Endothelial cell of umbilical vein (primary cell): ENCODE data around the gene SUPT5H. TPM values are rescaled to one million over a fixed set of nuclear protein-coding genes. Genes with fewer than 3 reads are reported as not detected.

Experiments used
- BruUV-seq: library from RNA; stranded (reverse); fragments of 400-500 nt; replicated peaks from 2 replicates; lab custom pipeline; 2021; lab: Mats Ljungman, UMichigan
- CTCF ChIA-PET: fragments of 300-600, 350-600 bp; sonication (Branson Sonifier 250); formaldehyde crosslinking; loops from one replicate; lab custom pipeline; 2021; ENCODE audit warnings: antibody characterized with exemption, inconsistent platforms; lab: Charles Lee
- POLR2A ChIA-PET: fragments of 300-600, 350-600 bp; sonication (Branson Sonifier 250); formaldehyde crosslinking; loops from one replicate; lab custom pipeline; 2021; ENCODE audit warnings: antibody characterized with exemption, inconsistent platforms; lab: Charles Lee
- DNase-seq: peaks from one replicate; pipeline ENCODE4 v3.0.0-alpha.2; 2011; ENCODE audit warnings: low read depth, low spot score
- FAIRE-seq: peaks from 2 replicates; lab custom pipeline; 2011; peaks lifted over from hg19 to GRCh38; lab: Jason Lieb, UNC
- H2AFZ ChIP-seq: 2 replicates; pipeline ENCODE4 v1.6.0; 2012; ENCODE audit warnings: low read depth, low read length, control low read depth, inconsistent platforms
- H3K27ac ChIP-seq: 2 replicates; pipeline ENCODE4 v1.5.1; 2011; ENCODE audit warnings: low read depth, mild to moderate bottlenecking, control low read depth, low read length, moderate library complexity; ENCODE audit not compliant: insufficient read depth
- H3K27me3 ChIP-seq, 2 experiments: 2 replicates each; pipeline versions ENCODE4 v1.6.0 to v1.6.1; 2011; ENCODE audit warnings: low read length in 2 of 2, mixed read lengths in 1 of 2; ENCODE audit not compliant: control insufficient read depth in 2 of 2, insufficient read depth in 2 of 2
- H3K36me3 ChIP-seq, 2 experiments: 2 replicates in 1 of 2; 3 replicates in 1 of 2; pipeline ENCODE4 v1.5.1; 2011; ENCODE audit warnings: low read length in 2 of 2, mild to moderate bottlenecking in 1 of 2, moderate library complexity in 1 of 2; ENCODE audit not compliant: control insufficient read depth in 2 of 2, insufficient read depth in 2 of 2; ENCODE audit errors: extremely low read depth in 1 of 2
- H3K4me1 ChIP-seq: 3 replicates; pipeline ENCODE4 v1.5.1; 2011; ENCODE audit warnings: mild to moderate bottlenecking, low read length; ENCODE audit not compliant: control insufficient read depth, insufficient read depth; ENCODE audit errors: extremely low read depth
- H3K4me2 ChIP-seq: 2 replicates; pipeline ENCODE4 v1.6.1; 2011; ENCODE audit warnings: low read length, control low read depth, mixed read lengths; ENCODE audit not compliant: insufficient read depth
- H3K4me3 ChIP-seq, 3 experiments: fragments of 200-600 bp in 1 of 3; sonication (generic), shearing (Covaris generic) in 1 of 3; replicated peaks in 1 of 3; 2 replicates each; pipeline ENCODE4 v1.5.1; 2011 to 2016; ENCODE audit warnings: control low read depth in 3 of 3, low read length in 3 of 3, mild to moderate bottlenecking in 2 of 3, inconsistent platforms in 1 of 3, low read depth in 1 of 3, moderate library complexity in 1 of 3; ENCODE audit not compliant: insufficient read depth in 1 of 3
- H3K79me2 ChIP-seq: 2 replicates; pipeline ENCODE4 v1.6.0; 2012; ENCODE audit warnings: low read length, inconsistent platforms; ENCODE audit not compliant: control insufficient read depth, insufficient read depth
- H3K9ac ChIP-seq: replicated peaks from 2 replicates; pipeline ENCODE3; 2011; ENCODE audit warnings: low read length, control low read depth; ENCODE audit not compliant: insufficient read depth; ENCODE audit errors: extremely low read depth
- H3K9me1 ChIP-seq: replicated peaks from 3 replicates; pipeline ENCODE4 v1.6.0; 2011; ENCODE audit warnings: mild to moderate bottlenecking, low read length; ENCODE audit not compliant: control insufficient read depth, insufficient read depth; ENCODE audit errors: extremely low read depth
- H3K9me3 ChIP-seq: replicated peaks from 2 replicates; pipeline ENCODE4 v1.5.1; 2012; ENCODE audit warnings: low read length, inconsistent platforms; ENCODE audit not compliant: control insufficient read depth, insufficient read depth
- H4K20me1 ChIP-seq: replicated peaks from 2 replicates; pipeline ENCODE3; 2011; ENCODE audit warnings: mild to moderate bottlenecking, low read length; ENCODE audit not compliant: control insufficient read depth, insufficient read depth; ENCODE audit errors: extremely low read depth
- EZH2 ChIP-seq: IDR thresholded peaks from 2 replicates; pipeline ENCODE4 v1.6.1; 2012; ENCODE audit warnings: borderline replicate concordance, low read depth, mild to moderate bottlenecking, moderate library complexity, low read length, inconsistent platforms; ENCODE audit not compliant: severe bottlenecking
- FOS ChIP-seq: IDR thresholded peaks from 2 replicates; pipeline ENCODE4 v1.6.1; 2011; ENCODE audit warnings: mild to moderate bottlenecking, low read length, moderate library complexity, borderline replicate concordance; ENCODE audit not compliant: insufficient read depth
- GATA2 ChIP-seq: IDR thresholded peaks from 2 replicates; pipeline ENCODE4 v1.7.0; 2011; ENCODE audit warnings: low read depth, mild to moderate bottlenecking, moderate library complexity, mixed read lengths, low read length; ENCODE audit not compliant: insufficient read length, insufficient read depth
- JUN ChIP-seq: IDR thresholded peaks from 2 replicates; pipeline ENCODE4 v1.6.1; 2011; ENCODE audit warnings: borderline replicate concordance, low read depth; ENCODE audit not compliant: insufficient read length, insufficient read depth
- MYC ChIP-seq: IDR thresholded peaks from one replicate; pipeline ENCODE4 v1.6.1; 2011; ENCODE audit warnings: mild to moderate bottlenecking, low read depth, low read length
- POLR2A ChIP-seq: IDR thresholded peaks from 2 replicates; pipeline ENCODE4 v1.6.1; 2012; ENCODE audit warnings: low read depth, mild to moderate bottlenecking, control low read depth, low read length
- POLR2AphosphoS5 ChIP-seq: IDR thresholded peaks from 2 replicates; pipeline ENCODE4 v1.6.1; 2012; ENCODE audit warnings: low read depth, mild to moderate bottlenecking, control low read depth, low read length, moderate library complexity; ENCODE audit not compliant: insufficient read depth
- dilution Hi-C: fragments of 300-500 bp; cut with MboI; formaldehyde crosslinking; loops from one replicate; pipeline ENCODE4 v1.15.0; 2019; ENCODE audit warnings: low sequenced_read_pairs; ENCODE audit not compliant: extremely low pct_ligation_motif_present
- intact Hi-C: fragments of 100-400 bp; cut with micrococcal nuclease; formaldehyde crosslinking; loops from one replicate; pipeline ENCODE4 v1.10.0; 2022
- polyA plus RNA-seq, 4 experiments: library from polyadenylated mRNA; depleted of rRNA in 3 of 4; stranded (reverse) in 3 of 4; unstranded in 1 of 4; fragments of >200 nt; gene quantifications; 2 replicates each; pipeline versions ENCODE4 v1.2.1 to v1.2.3, GENCODE V29; 2011 to 2012; ENCODE audit warnings: missing spikeins in 1 of 4
- total RNA-seq: library from RNA; stranded (reverse); gene quantifications from 2 replicates; pipeline ENCODE4 v1.2.3, GENCODE V29; 2021
- TF ChIP-seq, protein P1 (sequence below), 2 donors: IDR thresholded peaks; 1 replicate in 1 of 2; 2 replicates in 1 of 2; pipeline ENCODE4 v1.5.1; 2011; ENCODE audit warnings: low read length in 2 of 2, mild to moderate bottlenecking in 2 of 2, moderate library complexity in 2 of 2, control low read depth in 1 of 2, inconsistent platforms in 1 of 2, low read depth in 1 of 2; ENCODE audit not compliant: insufficient read depth in 1 of 2; ENCODE audit errors: extremely low read depth in 1 of 2
- TF ChIP-seq, protein P2 (sequence below): IDR thresholded peaks from 2 replicates; pipeline ENCODE4 v1.6.1; 2011; ENCODE audit not compliant: insufficient read depth, insufficient read length

The SUPT5H gene
- total and polyA plus RNA-seq, 2 donors (not counting 3 experiments of a cell fraction or from before 2014, with no cell fraction given): 87.6 to 120 TPM

DNA sequence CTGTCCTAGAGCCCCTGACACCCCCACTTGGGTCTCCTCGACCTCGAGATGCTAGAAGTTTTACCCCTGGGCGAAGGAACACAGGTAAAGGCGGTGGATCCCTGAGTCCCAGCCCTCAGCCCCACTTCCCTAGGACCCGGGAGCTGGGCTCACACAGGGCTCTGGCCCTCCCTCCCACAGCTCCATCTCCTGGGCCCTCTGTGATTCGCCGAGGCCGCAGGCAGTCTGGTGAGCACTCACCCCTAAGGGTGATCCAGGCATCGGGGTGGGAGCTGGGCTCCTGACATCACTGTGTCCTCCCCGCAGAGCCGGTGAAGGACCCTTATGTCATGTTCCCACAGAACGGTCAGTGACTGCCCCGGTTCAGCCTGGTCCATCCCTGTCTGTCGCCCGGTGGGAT, 24.6 kb upstream of the SUPT5H start:
- ChIA-PET CTCF (interaction anchor here (0.6 to 1.1 kb wide), 3 partner anchors 8 to 54 kb away, joined by 3 read pairs; partner anchors contain the start of gene MED29), POLR2A (interaction anchor here (1.8 kb wide), 1 partner anchor 15 kb away, joined by 7 read pairs; the partner anchor contains the start of gene RPS16)
- H3K27me3 ChIP-seq: no peaks in the 10 kb centered on the region
- H3K4me3 ChIP-seq: no peak overlapping the region
- no peak for DNase-seq
- peaks cover 11 to 49% of the 10 kb centered on the region in 2 experiments for H3K36me3 ChIP-seq
- no peaks in the 10 kb centered on the region for H3K4me1 ChIP-seq
- BruUV-seq: no TSS peak
- no peaks in the 10 kb centered on the region for H4K20me1 ChIP-seq
- TF ChIP-seq POLR2AphosphoS5 (no peak), FOS (no peak), EZH2 (no peak), POLR2A (no peak), JUN (no peak), GATA2 (no peak), MYC (no peak)
- TF ChIP-seq, protein P1, sequence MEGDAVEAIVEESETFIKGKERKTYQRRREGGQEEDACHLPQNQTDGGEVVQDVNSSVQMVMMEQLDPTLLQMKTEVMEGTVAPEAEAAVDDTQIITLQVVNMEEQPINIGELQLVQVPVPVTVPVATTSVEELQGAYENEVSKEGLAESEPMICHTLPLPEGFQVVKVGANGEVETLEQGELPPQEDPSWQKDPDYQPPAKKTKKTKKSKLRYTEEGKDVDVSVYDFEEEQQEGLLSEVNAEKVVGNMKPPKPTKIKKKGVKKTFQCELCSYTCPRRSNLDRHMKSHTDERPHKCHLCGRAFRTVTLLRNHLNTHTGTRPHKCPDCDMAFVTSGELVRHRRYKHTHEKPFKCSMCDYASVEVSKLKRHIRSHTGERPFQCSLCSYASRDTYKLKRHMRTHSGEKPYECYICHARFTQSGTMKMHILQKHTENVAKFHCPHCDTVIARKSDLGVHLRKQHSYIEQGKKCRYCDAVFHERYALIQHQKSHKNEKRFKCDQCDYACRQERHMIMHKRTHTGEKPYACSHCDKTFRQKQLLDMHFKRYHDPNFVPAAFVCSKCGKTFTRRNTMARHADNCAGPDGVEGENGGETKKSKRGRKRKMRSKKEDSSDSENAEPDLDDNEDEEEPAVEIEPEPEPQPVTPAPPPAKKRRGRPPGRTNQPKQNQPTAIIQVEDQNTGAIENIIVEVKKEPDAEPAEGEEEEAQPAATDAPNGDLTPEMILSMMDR (IDR thresholded peaks at IDR 0.05; ENCODE audit: extremely low read depth in 1 of 2, insufficient read depth in 1 of 2, low read depth in 1 of 2, low read length in 2 of 2): no peak
- TF ChIP-seq, protein P2, sequence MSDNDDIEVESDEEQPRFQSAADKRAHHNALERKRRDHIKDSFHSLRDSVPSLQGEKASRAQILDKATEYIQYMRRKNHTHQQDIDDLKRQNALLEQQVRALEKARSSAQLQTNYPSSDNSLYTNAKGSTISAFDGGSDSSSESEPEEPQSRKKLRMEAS: no peak
- intact Hi-C loops (no loop called here), dilution Hi-C loops (no loop called here)
- no peak overlapping the region for H3K4me2 ChIP-seq
- no peaks in the 10 kb centered on the region for H3K9me1 ChIP-seq
- no peak overlapping the region for H3K27ac ChIP-seq
- no peaks in the 10 kb centered on the region for H3K9me3 ChIP-seq
- H3K9ac ChIP-seq: no peak overlapping the region
- H3K79me2 ChIP-seq: no peaks in the 10 kb centered on the region
- FAIRE-seq: no peak
- H2AFZ ChIP-seq: no peak overlapping the region
